SK-N-MC (cell line): ENCODE measurements around the gene EGR4.
A peak's percentile ranks its signal among the peaks of the same experiment; 100 is the strongest.

Experiments used
- DNase-seq: peaks from one replicate; pipeline ENCODE4 v3.0.0-alpha.2; 2011; ENCODE audit warnings: low read depth, low spot score
- H3K27ac ChIP-seq: fragments of 200-600 bp; sonication (generic); 2 replicates; pipeline ENCODE4 v1.5.1; 2016; ENCODE audit warnings: mixed run types
- H3K36me3 ChIP-seq: fragments of 200-600 bp; sonication (generic); 2 replicates; pipeline ENCODE4 v1.6.1; 2017; ENCODE audit warnings: antibody characterized with exemption, low read length, mixed read lengths; ENCODE audit not compliant: insufficient read depth
- H3K4me3 ChIP-seq: fragments of 200-600 bp; sonication (generic); 2 replicates; pipeline ENCODE4 v1.5.1; 2016
- H3K9ac ChIP-seq: fragments of 200-600 bp; sonication (generic); 2 replicates; pipeline ENCODE4 v1.8.0; 2017; ENCODE audit warnings: mixed run types, mixed read lengths; ENCODE audit not compliant: insufficient read length
- H3K9me3 ChIP-seq: fragments of 200-600 bp; sonication (generic); 2 replicates; pipeline ENCODE4 v1.6.1; 2017; ENCODE audit warnings: low read depth, mild to moderate bottlenecking, antibody characterized with exemption, low read length, moderate library complexity, mixed read lengths
- EZH2 ChIP-seq: fragments of 200-600 bp; sonication (generic); IDR thresholded peaks from one replicate; pipeline ENCODE4 v1.6.1; 2017; ENCODE audit warnings: antibody characterized with exemption
- FOXP2 ChIP-seq: optimal IDR thresholded peaks from 2 replicates; pipeline ENCODE3; 2011; ENCODE audit warnings: mild to moderate bottlenecking, moderate library complexity; ENCODE audit not compliant: insufficient read depth; ENCODE audit errors: extremely low read length, control extremely low read depth
- POLR2AphosphoS5 ChIP-seq: IDR thresholded peaks from 2 replicates; pipeline ENCODE4 v1.6.1; 2012; ENCODE audit warnings: mild to moderate bottlenecking, low read depth, low read length, borderline replicate concordance

EGR4 gene

DNA sequence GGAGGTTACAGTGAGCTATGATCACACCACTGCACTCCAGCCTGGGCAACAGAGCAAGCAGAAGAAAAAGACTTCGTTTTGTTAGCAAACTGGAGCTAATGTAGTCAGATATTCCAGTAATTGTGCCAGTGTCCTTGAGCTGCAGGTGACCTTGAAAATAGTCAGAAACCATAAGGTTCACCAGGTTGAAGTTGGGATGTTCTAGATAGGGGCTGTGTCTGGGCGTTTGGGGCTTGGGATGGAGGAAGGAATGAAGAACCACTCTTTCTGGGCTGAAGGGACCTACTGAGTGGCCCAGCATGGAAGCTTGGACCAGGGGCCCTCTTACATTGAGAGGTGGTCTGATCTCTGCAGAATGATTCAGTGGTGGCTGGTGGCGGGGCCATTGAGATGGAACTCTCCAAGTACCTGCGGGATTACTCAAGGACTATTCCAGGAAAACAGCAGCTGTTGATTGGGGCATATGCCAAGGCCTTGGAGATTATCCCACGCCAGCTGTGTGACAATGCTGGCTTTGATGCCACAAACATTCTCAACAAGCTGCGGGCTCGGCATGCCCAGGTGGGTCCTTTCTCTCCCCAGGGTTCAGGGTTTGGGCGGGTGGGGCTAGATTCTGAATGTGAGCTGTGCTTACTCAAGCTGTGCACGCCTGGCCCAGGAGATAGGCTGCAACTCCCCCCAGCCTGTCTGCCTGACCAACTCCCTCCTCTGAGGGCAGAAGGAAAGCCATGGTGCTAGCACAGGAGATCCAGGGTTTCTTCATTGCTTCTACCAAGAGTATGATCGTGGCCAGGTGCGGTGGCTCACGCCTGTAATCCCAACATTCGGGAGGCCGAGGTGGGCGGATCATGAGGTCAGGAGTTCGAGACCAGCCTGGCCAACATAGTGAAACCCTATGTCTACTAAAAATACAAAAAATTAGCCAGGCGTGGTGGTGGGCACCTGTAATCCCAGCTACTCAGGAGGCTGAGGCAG lies 42.2 kb downstream of the EGR4 start:
- no peak overlapping the region for H3K9ac ChIP-seq
- H3K36me3 ChIP-seq = peaks cover 87% of the 10 kb centered on the region
- no peak overlapping the region for H3K27ac ChIP-seq
- H3K4me3 ChIP-seq = no peak overlapping the region
- TF ChIP-seq FOXP2 (no peak), POLR2AphosphoS5 (no peak), EZH2 (no peak)
- no peaks in the 10 kb centered on the region for H3K9me3 ChIP-seq
- DNase-seq = no peak

DNA sequence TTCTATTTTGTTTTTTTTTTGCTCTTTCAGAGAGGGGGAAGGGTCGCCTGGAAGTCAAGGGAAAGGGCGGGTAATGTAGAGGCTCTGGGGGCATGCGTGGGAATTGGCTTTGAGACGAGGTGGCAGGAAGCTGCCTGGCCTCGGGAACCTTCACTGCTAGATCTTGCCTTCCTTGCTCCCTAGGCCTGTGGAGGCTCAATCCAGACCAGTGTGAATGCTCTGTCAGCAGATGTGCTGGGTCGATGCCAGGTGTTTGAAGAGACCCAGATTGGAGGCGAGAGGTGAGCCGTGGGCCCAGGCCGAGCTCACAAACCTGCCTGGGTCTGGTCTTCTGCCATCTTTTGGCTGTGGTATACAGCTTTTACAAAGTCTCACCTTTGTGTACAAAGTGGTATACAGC lies 43.7 kb downstream of the EGR4 start:
- no peak overlapping the region for H3K9ac ChIP-seq
- peaks cover 98% of the 10 kb centered on the region for H3K36me3 ChIP-seq
- no peak overlapping the region for H3K27ac ChIP-seq
- TF ChIP-seq EZH2 (no peak), FOXP2 (no peak), POLR2AphosphoS5 (no peak)
- no peak for DNase-seq
- H3K9me3 ChIP-seq = no peaks in the 10 kb centered on the region
- H3K4me3 ChIP-seq = no peak overlapping the region

DNA sequence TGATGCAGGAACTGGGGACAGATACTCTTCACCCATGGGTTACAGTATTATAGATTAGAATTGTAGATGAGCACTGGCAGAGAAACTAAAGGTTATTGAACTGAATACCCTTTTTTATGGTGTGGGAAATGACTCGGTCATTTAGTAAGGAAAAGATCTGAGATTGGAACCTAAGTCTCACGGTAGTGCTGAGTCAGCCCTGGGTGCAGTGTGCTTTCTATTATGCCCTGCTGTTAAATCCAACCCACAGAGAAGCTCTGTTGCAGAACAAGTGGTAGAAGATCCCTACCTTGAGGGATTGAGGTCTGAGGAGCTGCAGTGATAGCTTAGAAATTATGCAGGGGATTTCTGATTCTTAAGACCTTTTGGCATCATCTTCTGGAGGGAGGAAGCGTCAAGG lies 46.5 kb downstream of the EGR4 start:
- no peak for TF ChIP-seq POLR2AphosphoS5
- no peak for TF ChIP-seq FOXP2
- TF ChIP-seq EZH2 = no peak
- Histone ChIP-seq H3K9me3 (no peaks in the 10 kb centered on the region), H3K36me3 (peaks cover 97% of the 10 kb centered on the region), H3K4me3 (no peak overlapping the region), H3K9ac (peak overlapping the region; percentile 29), H3K27ac (peak overlapping the region; percentile 35; the same call in 1 of the 2 replicates)
- no peak for DNase-seq

DNA sequence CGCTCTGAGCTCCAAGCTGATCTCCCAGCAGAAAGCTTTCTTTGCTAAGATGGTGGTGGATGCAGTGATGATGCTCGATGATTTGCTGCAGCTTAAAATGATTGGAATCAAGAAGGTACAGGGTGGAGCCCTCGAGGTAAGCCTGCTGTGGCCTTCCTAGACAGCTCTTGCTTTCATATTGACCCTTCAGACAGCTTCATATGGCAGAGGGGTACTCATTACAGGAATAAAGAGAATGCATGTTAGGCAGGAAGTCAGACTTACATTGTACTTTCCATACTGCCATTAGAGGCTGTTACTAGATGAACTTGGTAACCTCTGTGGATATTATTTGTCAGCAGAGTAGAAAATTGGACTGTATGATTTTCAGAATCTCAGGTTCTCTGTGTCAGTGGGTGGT lies 48.8 kb downstream of the EGR4 start:
- Histone ChIP-seq H3K4me3 (no peak overlapping the region), H3K36me3 (peaks cover 97% of the 10 kb centered on the region), H3K27ac (0 out of 2 replicates have a peak overlapping the region, but pooled peaks have one; percentile 39), H3K9me3 (no peaks in the 10 kb centered on the region), H3K9ac (no peak overlapping the region)
- TF ChIP-seq FOXP2 = no peak
- no peak for TF ChIP-seq POLR2AphosphoS5
- TF ChIP-seq EZH2 = no peak
- DNase-seq = no peak

DNA sequence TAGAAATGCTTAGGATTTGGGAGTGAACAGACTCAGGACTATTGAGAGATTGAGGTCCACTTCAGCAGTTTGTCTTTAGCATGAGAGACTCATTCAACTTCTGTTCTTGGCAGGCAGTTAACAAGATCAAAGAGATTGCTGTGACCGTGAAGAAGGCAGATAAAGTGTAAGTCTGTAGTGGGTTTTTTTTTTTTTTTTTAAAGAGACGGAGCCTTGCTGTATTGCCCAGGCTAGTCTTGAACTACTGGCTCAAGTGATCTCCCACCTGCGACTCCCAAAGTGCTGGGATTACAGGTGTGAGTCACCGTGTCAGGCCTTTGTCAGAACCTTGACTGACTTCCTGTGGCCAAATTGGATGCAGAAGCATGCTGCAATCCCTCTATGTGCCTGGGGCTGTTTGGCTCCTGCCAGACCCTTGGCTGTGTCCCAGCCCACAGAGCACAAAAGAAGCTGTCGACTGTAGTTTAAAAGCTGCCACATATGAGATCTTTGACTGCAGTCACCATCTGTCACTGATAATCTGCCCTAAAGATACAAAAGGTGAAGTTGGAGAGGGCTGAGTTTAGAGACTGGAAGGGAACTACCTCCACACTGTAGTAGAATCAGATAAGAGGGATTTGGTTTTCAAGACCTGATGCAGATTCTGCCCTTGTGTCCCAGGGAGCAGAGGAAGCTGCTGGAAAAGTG lies 49.3 kb downstream of the EGR4 start:
- no peak for DNase-seq
- Histone ChIP-seq H3K4me3 (no peak overlapping the region), H3K9me3 (no peaks in the 10 kb centered on the region), H3K27ac (peak overlapping the region; percentile 39; the same call in 1 of the 2 replicates), H3K9ac (peak overlapping the region; percentile 23), H3K36me3 (peaks cover 97% of the 10 kb centered on the region)
- TF ChIP-seq FOXP2 (no peak), EZH2 (no peak), POLR2AphosphoS5 (no peak)
